Activated CD8-positive, alpha-beta memory T cell treated with anti-CD3 and anti-CD28 coated beads for 48 hours (primary cell): Measurements from ENCODE around the gene KNOP1.
"Not testable (repeated sequence)": the region's sequence is repeated elsewhere in the genome, so short reads cannot be mapped to it uniquely, and the experiment has no call there.

Source experiments
- DNase-seq, 3 experiments: peaks; one replicate each; pipeline ENCODE4 v3.0.0-alpha.2; 2020; ENCODE audit warnings: low read depth in 2 of 3, low spot score in 2 of 3

KNOP1 gene

GRCh38 chr16:19688396-19689024, 29.5 kb downstream of the KNOP1 start:
- no peak for DNase-seq

- no peak for DNase-seq
Measured at GRCh38 chr16:19687279-19687678, 30.7 kb downstream of the KNOP1 start.

DNA sequence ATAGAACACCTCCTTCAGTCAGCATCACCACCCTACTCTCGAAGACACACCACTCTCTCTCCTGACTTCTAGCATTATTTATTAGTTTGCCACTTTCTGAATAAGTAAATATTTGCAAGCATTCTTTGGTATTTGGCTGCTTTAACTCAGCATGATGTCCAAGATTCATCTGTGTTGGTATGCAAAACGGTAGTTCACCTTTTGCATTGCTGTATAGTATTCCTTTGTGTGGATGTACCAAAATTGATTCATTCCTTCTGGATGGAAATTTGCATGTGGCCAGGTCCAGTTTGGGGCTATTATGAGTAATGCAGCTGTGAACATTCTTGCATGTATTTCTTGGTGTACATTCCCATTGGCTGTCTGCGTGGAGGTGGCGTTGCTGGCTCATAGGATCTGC, 32.9 kb downstream of the KNOP1 start:
- DNase-seq: no peak

- no peak for DNase-seq
Measured at GRCh38 chr16:19683453-19684236, 34.4 kb downstream of the KNOP1 start.

GRCh38 chr16:19681637-19682036, 36.4 kb downstream of the KNOP1 start:
- no peak for DNase-seq

- no peak for DNase-seq
Measured at GRCh38 chr16:19680881-19681340, 37.1 kb downstream of the KNOP1 start.

DNA sequence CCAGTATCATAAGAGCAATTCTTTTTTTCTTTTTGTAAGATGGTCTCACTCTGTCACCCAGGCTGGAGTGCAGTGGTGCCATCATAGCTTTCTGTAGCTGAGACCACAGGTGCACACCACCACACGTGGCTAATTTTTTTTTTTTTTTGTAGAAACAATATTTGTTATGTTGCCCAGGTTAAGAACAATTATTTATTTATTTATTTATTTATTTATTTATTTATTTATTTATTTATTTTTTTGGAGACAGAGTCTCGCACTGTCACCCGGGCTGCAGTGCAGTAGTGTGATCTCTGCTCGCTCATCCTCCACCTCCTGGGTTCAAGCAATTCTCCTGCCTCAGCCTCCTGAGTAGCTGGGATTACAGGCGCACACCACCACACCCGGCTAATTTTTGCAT, 38.7 kb downstream of the KNOP1 start:
- not testable (repeated sequence) for DNase-seq

GRCh38 chr16:19678804-19679203, 39.2 kb downstream of the KNOP1 start:
- no peak for DNase-seq

DNA sequence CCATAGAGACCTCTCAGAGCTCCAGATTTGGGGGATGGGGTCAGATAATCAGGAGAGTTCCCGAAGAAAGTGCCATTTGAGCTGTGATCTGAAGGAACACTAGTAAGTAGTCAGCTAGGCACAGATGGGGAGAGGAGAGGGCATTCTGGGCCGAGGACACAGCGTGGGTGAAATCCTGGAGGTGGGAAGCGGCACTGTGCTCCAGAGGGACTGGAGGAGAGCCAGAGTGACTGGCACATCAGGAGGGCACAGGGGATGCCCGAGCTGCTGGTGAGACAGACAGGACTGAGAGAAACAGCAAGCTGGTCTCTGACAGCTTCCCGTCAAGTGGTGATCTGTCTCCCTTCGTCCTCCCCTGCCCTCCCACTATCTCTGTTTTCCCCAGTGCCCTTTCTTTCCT, 40.6 kb downstream of the KNOP1 start:
- no peak for DNase-seq

GRCh38 chr16:19674485-19674884, 43.5 kb downstream of the KNOP1 start:
- no peak for DNase-seq

DNA sequence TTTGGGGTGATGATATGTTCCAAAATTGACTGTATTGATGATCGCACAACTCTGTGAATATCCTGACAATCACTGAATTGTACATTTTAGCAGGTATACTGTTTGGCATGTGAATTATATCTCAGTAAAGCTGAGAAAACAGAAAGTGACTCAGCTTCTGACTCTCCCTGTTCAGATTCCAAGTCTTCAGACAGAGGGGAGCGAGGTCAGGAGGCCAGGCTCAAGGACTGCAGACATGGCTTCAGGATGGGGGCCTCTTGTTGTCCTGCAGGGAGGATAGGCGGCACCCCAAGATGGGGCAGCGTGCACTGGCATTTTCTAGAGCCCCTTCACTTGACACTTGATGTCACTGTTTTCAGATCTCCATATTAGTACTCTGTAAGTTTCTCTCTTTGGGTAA, 45.6 kb downstream of the KNOP1 start:
- DNase-seq: no peak

DNA sequence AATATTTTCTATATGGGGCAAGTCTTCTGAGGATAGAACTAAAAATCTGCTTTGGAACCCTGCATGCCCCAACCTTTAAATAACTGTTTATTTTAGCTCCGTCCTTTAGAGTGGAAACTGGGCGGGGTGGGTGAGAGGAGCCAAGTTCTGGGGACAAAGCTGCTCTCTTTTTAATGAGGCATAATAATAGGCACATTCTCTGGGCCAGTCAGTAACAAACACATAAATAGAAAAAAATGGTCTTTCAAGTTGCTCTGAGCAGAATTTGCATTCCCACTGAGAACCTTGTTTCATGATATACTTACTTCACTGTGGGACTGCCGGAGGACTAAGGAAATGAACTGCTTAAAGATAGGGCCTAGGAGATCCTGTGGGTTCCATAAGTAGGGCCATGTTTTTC, 51.5 kb downstream of the KNOP1 start:
- no peak for DNase-seq

- DNase-seq: not testable (repeated sequence)
Measured at GRCh38 chr16:19665313-19665712, 52.7 kb downstream of the KNOP1 start.

DNA sequence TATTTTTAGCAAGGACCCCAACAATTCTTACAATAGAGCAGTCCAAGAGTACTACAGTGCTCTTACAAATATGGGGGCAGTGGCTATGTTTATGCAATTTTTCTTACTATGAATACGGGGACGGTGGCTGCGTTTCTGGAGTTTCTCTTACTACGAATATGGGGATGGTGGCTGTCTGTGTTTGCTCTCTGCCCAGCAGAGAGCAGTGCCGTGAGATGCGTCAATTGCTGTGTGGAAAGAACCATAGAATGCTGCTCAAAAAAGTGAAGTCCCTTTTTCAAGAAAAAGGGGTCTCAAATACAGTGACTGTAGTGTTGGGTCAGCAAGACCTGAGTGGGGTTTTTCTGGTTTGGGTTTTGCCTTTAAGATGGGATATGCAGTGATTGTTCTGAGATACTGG, 53.9 kb downstream of the KNOP1 start:
- no peak for DNase-seq

DNA sequence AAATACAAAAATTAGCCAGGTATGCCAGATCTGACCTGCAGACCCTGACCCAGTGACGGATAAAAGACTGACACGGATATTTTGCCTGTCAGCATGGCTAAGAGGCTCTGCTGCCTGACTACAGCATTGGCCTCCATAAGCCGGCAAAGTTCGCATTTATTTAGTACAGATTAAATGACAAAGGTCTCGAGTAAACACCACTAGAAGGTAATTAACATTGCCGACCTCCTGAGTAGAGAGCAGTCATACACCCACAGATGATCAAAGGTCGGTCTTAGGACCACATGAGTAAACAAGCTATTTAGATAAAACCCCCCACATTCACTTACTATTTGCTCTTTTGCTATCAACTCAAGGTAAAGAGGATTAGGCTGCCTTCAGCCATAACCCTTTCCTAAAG, 55.7 kb downstream of the KNOP1 start:
- no peak for DNase-seq

DNA sequence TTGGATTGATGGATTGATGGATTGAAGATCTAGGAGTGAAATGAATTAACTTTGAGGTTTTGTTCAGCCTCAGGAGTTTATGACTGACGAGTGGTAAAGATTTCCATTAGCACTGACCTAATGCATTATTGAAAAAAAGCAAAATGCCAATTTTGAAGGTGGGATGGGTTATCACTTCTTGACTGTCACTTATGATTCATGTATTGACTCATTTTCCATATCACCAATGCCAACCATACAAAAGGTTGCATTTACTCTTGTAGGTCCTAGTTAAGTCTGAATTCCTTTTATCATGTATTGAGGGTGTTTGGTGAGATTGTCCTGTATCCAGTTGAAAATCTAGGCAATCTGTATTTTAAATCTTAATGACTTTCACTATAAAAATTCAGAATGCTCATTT, 57.6 kb downstream of the KNOP1 start:
- no peak for DNase-seq

- DNase-seq: no peak
Measured at GRCh38 chr16:19659554-19659953, 58.5 kb downstream of the KNOP1 start.

DNA sequence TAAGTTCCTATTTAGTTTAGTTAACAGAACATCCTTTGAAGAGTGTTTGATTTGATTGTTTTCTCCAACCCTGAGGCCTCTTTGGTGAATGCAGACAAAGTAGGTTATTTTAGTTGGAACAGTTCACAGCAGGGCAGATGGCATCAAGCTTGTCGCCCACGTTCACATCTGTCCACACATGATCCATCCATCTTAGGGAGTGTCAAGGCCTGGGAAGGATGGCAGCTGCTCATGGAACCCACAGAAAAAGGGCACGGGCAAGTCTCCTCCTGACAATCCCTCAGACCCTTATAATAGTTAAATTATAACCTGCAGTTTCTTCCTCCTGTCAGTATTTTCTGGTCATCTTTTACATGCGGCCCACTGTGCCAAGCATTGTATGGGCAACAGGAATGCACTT, 60.2 kb downstream of the KNOP1 start:
- no peak for DNase-seq

DNA sequence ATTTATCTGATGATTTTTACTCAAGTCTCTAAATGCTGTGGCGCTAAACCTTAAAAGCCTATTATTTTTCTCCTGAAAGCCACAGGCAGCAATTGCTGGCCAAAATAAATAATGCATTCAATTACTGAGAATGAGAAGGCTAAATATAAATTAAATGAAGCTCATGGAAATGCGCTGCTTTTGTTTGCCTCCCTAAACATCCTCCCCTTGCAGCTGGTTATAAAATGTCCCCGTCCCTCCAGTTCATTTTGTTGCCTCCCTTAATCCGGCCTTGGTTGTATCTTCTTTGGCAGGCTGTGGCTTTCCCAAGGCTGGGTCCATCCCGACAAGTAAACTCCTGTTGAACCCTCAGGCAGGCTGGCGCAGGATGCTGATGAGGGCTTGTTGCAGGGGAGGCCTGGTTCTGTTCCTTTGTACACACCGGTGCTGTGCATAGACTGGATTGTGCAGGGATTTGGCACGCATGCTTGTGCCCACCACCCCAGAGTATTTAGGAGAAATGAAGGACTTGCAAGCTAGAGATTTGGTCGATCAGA, 62.7 kb downstream of the KNOP1 start:
- no peak for DNase-seq

DNA sequence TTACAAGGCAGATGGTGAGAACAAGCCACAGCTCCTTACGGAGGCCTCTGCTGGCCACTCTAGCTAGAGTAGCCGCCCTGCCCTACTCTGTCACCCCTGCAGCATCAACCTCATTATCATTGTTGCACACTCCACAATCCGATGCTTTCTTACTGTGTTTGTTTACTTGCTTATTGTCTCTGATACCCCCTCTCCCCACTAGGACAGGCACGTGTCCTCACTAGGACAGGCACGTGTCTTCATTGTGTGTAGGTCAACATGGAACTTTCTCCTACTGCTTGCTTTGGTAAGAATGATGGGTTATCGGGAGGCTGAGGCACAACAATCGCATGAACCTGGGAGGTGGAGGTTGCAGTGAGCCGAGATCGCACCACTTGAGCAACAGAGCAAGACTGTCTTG, 63.9 kb downstream of the KNOP1 start:
- no peak for DNase-seq
